ENCODE data around the gene RAPGEF6. TPM values are rescaled to one million over a fixed set of nuclear protein-coding genes. Genes with fewer than 3 reads are reported as not detected.

The RAPGEF6 gene
- total RNA-seq, 2 donors from 2014 or later: 15.5 to 43.0 TPM

GRCh38 chr5:131581702-131582101, 53.3 kb downstream of the RAPGEF6 start:
- H3K27me3 ChIP-seq (replicated peaks; ENCODE audit: insufficient read depth): no peaks in the 10 kb centered on the region
- no peak overlapping the region for H3K27ac ChIP-seq
- DNase-seq (ENCODE audit: low spot score): no peak
- H3K36me3 ChIP-seq: no peaks in the 10 kb centered on the region
- no peaks in the 10 kb centered on the region for H3K4me1 ChIP-seq (replicated peaks)
- no peak overlapping the region for H3K4me3 ChIP-seq
- intact Hi-C loops (cut with DNase I): no loop called here
- TF ChIP-seq CTCF (IDR thresholded peaks at IDR 0.05) (no peak), POLR2AphosphoS5 (IDR thresholded peaks at IDR 0.05) (no peak), POLR2A (IDR thresholded peaks at IDR 0.05) (no peak)
- whole genome bisulfite sequencing: 97% methylated on average over 1 of the region's 1 CpG
- H3K9me3 ChIP-seq: no peaks in the 10 kb centered on the region

GRCh38 chr5:131579917-131580671, 54.9 kb downstream of the RAPGEF6 start:
- Histone ChIP-seq H3K4me3 (no peak overlapping the region), H3K27ac (no peak overlapping the region), H3K9me3 (no peaks in the 10 kb centered on the region), H3K4me1 (replicated peaks) (no peaks in the 10 kb centered on the region), H3K27me3 (replicated peaks; ENCODE audit: insufficient read depth) (no peaks in the 10 kb centered on the region), H3K36me3 (no peaks in the 10 kb centered on the region)
- 97% methylated on average over 33 of the region's 38 CpGs for WGBS
- intact Hi-C loops (cut with DNase I): no loop called here
- no peak for TF ChIP-seq POLR2AphosphoS5 (IDR thresholded peaks at IDR 0.05)
- no peak for TF ChIP-seq CTCF (IDR thresholded peaks at IDR 0.05)
- TF ChIP-seq POLR2A (IDR thresholded peaks at IDR 0.05): no peak
- DNase-seq (ENCODE audit: low spot score): no peak

- no peaks in the 10 kb centered on the region for H3K4me1 ChIP-seq (replicated peaks)
- WGBS: 97% methylated on average over 8 of the region's 8 CpGs
- H3K9me3 ChIP-seq: no peaks in the 10 kb centered on the region
- H3K36me3 ChIP-seq: no peaks in the 10 kb centered on the region
- intact Hi-C loops (cut with DNase I): no loop called here
- TF ChIP-seq POLR2AphosphoS5 (IDR thresholded peaks at IDR 0.05) (no peak), CTCF (IDR thresholded peaks at IDR 0.05) (no peak), POLR2A (IDR thresholded peaks at IDR 0.05) (no peak)
- H3K27ac ChIP-seq: no peak overlapping the region
- H3K4me3 ChIP-seq: no peak overlapping the region
- no peaks in the 10 kb centered on the region for H3K27me3 ChIP-seq (replicated peaks; ENCODE audit: insufficient read depth)
- no peak for DNase-seq (ENCODE audit: low spot score)
These were observed 59.3 kb downstream of the RAPGEF6 start for GRCh38 chr5:131575660-131576227.

- TF ChIP-seq POLR2AphosphoS5 (IDR thresholded peaks at IDR 0.05) (no peak), CTCF (IDR thresholded peaks at IDR 0.05) (no peak)
- Histone ChIP-seq H3K4me1 (replicated peaks) (no peaks in the 10 kb centered on the region), H3K27me3 (replicated peaks; ENCODE audit: insufficient read depth) (no peaks in the 10 kb centered on the region), H3K36me3 (no peaks in the 10 kb centered on the region), H3K9me3 (no peaks in the 10 kb centered on the region), H3K4me3 (no peak overlapping the region), H3K27ac (no peak overlapping the region)
- over 99% methylated on average over 9 of the region's 9 CpGs for WGBS
- DNase-seq (ENCODE audit: low spot score): no peak
- intact Hi-C loops (cut with DNase I): no loop called here
These were observed 63.3 kb downstream of the RAPGEF6 start for GRCh38 chr5:131571669-131572168.

- no peaks in the 10 kb centered on the region for H3K36me3 ChIP-seq
- DNase-seq (ENCODE audit: low spot score): no peak
These were observed 64.3 kb downstream of the RAPGEF6 start for GRCh38 chr5:131570757-131571156.

More at GRCh38 chr5:131570757-131571156, 64.3 kb downstream of the RAPGEF6 start:
- Histone ChIP-seq H3K9me3 (no peaks in the 10 kb centered on the region), H3K4me1 (replicated peaks) (no peaks in the 10 kb centered on the region), H3K27ac (no peak overlapping the region), H3K27me3 (replicated peaks; ENCODE audit: insufficient read depth) (no peaks in the 10 kb centered on the region), H3K4me3 (no peak overlapping the region)
- TF ChIP-seq CTCF (IDR thresholded peaks at IDR 0.05): no peak
- no peak for TF ChIP-seq POLR2AphosphoS5 (IDR thresholded peaks at IDR 0.05)
- no peak for TF ChIP-seq POLR2A (IDR thresholded peaks at IDR 0.05)
- 91% methylated on average over 7 of the region's 7 CpGs for WGBS
- intact Hi-C loops (cut with DNase I): no loop called here
